Neutrophil (primary cell): ENCODE measurements around the gene FTCD.

Source experiments
- H3K27ac ChIP-seq: fragments of 200-600 bp; sonication (generic); 2 replicates; pipeline ENCODE4 v1.5.1; 2016; ENCODE audit warnings: mild to moderate bottlenecking, moderate library complexity
- H3K27me3 ChIP-seq: fragments of 200-600 bp; sonication (generic); 2 replicates; pipeline ENCODE4 v1.6.0; 2016; ENCODE audit warnings: mild to moderate bottlenecking
- H3K36me3 ChIP-seq: fragments of 200-600 bp; sonication (generic); 2 replicates; pipeline ENCODE4 v1.5.1; 2017
- H3K4me1 ChIP-seq, 2 experiments: fragments of 200-600 bp in 1 of 2; sonication (generic) in 1 of 2; 1 replicate in 1 of 2; 2 replicates in 1 of 2; pipeline versions ENCODE4 v1.5.1 to v1.6.1; 2013 to 2016; ENCODE audit warnings: low read depth in 1 of 2, low read length in 1 of 2, mild to moderate bottlenecking in 1 of 2, moderate library complexity in 1 of 2; ENCODE audit not compliant: control insufficient read depth in 1 of 2, insufficient read depth in 1 of 2
- H3K4me3 ChIP-seq, 2 experiments: fragments of 200-600 bp in 1 of 2; sonication (generic) in 1 of 2; 1 replicate in 1 of 2; 2 replicates in 1 of 2; pipeline ENCODE4 v1.5.1; 2013 to 2016; ENCODE audit warnings: low read depth in 1 of 2, low read length in 1 of 2, mild to moderate bottlenecking in 1 of 2, moderate library complexity in 1 of 2
- H3K9me3 ChIP-seq: fragments of 200-600 bp; sonication (generic); 2 replicates; pipeline ENCODE4 v1.5.1; 2016
- TF ChIP-seq, protein P1 (sequence below): fragments of 200-600 bp; sonication (generic); IDR thresholded peaks from 2 replicates; pipeline ENCODE4 v1.5.1; 2016; ENCODE audit warnings: antibody characterized with exemption

FTCD gene

DNA sequence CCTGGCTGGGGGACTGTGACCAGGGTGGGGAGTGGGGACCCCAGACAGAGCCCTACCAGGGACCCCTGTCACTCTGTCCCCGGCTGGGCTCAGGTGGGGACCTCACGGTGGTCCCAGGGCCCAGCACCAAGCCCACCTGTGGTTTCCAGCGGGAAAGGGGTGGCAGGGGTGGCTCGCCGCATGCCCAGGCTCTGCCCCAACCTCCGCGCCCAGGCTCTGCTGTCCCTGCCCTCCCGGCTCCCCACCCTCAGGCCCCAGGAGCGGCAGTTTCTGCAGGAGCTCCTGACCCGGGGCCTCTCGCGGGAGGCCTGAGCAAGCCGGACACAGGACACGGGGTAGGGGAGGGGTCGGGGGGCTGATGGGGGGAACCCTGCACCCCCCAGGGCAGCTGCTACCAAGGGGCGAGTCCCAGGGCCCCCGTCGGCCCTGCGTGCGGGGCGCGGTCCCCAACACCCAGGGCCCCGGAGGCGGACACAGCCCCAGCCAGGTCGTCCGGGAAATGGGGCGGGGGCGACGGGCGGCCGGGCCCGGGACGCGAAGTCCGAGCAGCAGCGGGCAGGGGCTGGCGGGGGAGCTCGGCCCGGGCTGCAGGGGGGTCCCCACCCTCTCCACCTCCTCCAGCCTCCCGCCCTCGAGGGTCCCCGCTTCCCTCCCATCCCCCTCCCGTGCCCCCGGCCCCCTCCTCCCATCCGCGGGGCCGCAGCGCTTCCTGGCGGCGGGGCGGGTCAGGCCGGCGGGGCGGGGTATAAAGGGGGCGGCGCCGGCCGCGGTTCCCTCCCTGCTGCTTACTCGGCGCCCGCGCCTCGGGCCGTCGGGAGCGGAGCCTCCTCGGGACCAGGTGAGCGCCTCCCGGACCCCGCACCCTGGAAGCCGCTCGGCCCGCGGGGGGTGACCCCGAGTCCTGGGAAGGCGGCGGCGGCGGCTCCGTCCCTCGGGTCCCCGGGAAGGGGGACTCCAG, 57.8 kb downstream of the FTCD start, which contains the start of gene COL6A2:
TSS of gene COL6A2 (plus strand) at position 777 of the 958 bp plus-strand sequence.
- Histone ChIP-seq H3K27ac (no peak within 1 kb of the TSS), H3K36me3 (no peaks in the 10 kb centered on the region), H3K4me3 (no peak within 1 kb of the TSS), H3K27me3 (peaks cover 79% of the 10 kb centered on the region), H3K4me1 (peaks cover 0 to 4% of the 10 kb centered on the region in 2 experiments), H3K9me3 (no peaks in the 10 kb centered on the region)
- TF ChIP-seq, protein P1, sequence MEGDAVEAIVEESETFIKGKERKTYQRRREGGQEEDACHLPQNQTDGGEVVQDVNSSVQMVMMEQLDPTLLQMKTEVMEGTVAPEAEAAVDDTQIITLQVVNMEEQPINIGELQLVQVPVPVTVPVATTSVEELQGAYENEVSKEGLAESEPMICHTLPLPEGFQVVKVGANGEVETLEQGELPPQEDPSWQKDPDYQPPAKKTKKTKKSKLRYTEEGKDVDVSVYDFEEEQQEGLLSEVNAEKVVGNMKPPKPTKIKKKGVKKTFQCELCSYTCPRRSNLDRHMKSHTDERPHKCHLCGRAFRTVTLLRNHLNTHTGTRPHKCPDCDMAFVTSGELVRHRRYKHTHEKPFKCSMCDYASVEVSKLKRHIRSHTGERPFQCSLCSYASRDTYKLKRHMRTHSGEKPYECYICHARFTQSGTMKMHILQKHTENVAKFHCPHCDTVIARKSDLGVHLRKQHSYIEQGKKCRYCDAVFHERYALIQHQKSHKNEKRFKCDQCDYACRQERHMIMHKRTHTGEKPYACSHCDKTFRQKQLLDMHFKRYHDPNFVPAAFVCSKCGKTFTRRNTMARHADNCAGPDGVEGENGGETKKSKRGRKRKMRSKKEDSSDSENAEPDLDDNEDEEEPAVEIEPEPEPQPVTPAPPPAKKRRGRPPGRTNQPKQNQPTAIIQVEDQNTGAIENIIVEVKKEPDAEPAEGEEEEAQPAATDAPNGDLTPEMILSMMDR = no peak

DNA sequence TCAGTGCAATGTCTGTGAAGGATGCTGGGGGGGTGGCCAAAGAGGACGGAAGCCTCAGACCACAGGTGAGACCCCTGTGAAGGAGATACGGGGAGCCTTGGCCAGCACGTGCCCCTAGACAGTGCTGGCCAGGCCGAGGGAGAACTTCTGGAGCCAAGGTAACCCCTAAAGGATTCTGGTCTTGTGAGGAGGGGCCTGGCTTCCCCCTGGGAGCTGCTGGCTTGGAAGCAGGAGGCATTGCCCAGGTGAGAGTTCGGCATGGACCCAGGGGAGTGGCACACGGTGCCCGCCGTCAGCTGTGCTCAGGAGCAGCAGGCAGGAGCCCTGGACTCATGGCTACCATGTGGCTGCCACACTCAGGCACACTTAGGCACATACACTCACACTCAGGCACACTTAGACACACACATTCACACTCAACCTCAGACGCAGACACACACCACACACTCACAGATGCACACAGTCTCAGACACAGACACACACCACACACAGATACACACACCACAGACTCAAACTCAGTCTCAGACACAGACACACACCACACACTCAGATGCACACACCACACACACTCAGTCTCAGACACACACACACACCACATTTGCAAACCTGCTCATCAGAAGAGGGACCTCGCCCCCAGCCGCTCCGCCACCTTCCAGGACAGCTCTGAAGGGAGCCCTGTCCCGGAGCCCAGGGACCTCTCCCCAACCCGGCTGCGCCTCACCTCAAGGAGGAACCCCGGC, 58.6 kb downstream of the FTCD start:
- Histone ChIP-seq H3K27ac (no peak overlapping the region), H3K4me3 (no peak overlapping the region)

DNA sequence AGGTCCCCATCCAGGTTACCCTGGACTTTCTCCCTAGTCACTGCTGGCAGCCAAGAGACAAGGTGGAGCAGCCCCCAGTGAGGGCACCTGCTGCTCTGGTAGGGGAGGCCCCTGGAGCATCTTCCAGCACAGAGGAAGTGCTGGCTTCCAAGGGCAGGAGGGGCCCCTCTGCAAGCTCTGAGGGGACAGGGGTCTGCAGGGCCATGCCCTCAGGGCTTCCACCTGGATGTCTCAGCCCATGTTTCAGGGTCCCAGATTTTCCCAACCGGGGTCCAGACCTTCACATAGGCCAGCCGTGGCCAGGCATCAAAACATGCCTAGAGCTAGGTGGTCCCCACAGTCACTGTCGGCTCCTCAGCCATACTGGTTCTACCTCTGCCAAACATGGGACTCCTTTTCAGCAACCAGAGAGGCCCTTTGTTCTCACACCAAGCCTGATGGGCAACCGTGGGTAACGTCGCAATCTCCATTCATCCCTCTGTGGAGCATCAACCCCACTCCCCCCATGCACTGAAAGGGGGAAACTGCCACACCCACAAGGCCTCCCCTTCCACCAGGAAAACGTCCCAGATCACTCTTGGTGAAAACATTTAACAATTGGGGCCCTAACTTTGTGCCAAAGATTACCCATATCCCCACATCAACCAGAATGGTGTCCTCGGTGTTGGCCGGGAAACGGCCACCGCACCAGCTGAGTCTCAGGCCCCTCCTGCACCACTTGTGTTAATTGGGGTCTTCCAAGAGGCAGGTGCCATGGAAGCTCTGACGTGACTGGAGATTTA, 59.4 kb downstream of the FTCD start:
- H3K27ac ChIP-seq = no peak overlapping the region
- H3K9me3 ChIP-seq = no peaks in the 10 kb centered on the region
- H3K36me3 ChIP-seq = no peaks in the 10 kb centered on the region
- H3K27me3 ChIP-seq = peaks cover 63% of the 10 kb centered on the region
- no peak overlapping the region for H3K4me3 ChIP-seq
- H3K4me1 ChIP-seq = peaks cover 0 to 4% of the 10 kb centered on the region in 2 experiments
- TF ChIP-seq, protein P1 = no peak

More for the DNA sequence above, 58.6 kb downstream of the FTCD start:
- Histone ChIP-seq H3K9me3 (no peaks in the 10 kb centered on the region), H3K36me3 (no peaks in the 10 kb centered on the region), H3K27me3 (peaks cover 71% of the 10 kb centered on the region), H3K4me1 (peaks cover 0 to 4% of the 10 kb centered on the region in 2 experiments)
- TF ChIP-seq, protein P1 = no peak

DNA sequence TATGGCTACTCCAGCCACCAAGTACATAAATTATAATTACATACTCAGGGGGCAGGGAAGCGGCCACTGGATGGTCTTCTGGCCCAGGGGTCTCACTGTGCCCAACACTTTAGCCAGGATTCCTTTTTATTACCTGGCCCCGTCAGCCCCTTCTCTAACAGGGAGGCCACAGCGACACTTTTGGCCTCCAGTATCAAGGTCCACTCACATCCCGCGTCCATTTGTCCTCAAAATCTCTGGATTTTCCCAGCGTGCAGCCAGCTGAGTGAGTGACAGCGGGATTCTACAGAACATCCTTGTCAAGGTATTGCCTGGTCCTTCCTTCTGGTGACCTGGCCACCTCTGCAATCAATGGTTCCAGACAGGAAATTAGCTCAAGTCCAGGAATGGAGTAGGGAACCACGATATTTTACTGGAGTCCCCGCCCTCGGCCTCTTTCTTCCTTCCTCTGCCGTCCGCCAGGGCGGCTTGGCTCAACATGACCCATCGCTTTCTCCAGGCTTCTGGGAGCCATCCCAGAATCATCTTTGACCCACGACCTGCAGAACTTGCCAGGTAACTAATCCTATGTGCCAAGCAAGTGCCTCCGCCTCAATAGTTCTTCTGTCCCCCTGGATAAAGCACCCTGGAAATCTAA, 60.2 kb downstream of the FTCD start:
- Histone ChIP-seq H3K9me3 (no peaks in the 10 kb centered on the region), H3K36me3 (no peaks in the 10 kb centered on the region), H3K27ac (no peak overlapping the region), H3K4me3 (no peak overlapping the region), H3K27me3 (peaks cover 55% of the 10 kb centered on the region), H3K4me1 (peaks cover 0 to 4% of the 10 kb centered on the region in 2 experiments)
- TF ChIP-seq, protein P1 = no peak
